Left lung (tissue), 14 donors: ENCODE results near the gene MGAT4D. TPM values are rescaled to one million over a fixed set of nuclear protein-coding genes. Genes with fewer than 3 reads are reported as not detected.

ENCODE experiments used
- ATAC-seq: fragments of 200-7000 bp; cut with Tn5 transposase; one replicate; pipeline ENCODE4 v1.9.1; 2020; ENCODE audit warnings: moderate library complexity
- DNase-seq, 4 donors: peaks; one replicate each; pipeline ENCODE4 v3.0.0-alpha.2; 2013 to 2020
- H3K27ac ChIP-seq, 2 donors: fragments of 200-600 bp; sonication (generic) in 1 of 2; one replicate each; pipeline versions ENCODE4 v1.5.0 to v1.8.0; 2020 to 2021
- H3K27me3 ChIP-seq, 2 donors: fragments of 200-600 bp; sonication (generic) in 1 of 2; one replicate each; pipeline versions ENCODE4 v1.5.0 to v1.8.0; 2020 to 2021
- H3K36me3 ChIP-seq, 2 donors: fragments of 200-600 bp; sonication (generic) in 1 of 2; one replicate each; pipeline versions ENCODE4 v1.5.0 to v1.8.0; 2020 to 2021
- H3K4me1 ChIP-seq, 2 donors: fragments of 200-600 bp; one replicate each; pipeline ENCODE4 v1.8.0; 2021
- H3K4me3 ChIP-seq, 2 donors: fragments of 200-600 bp; sonication (generic) in 1 of 2; one replicate each; pipeline versions ENCODE4 v1.5.0 to v1.8.0; 2020 to 2021; ENCODE audit warnings: mild to moderate bottlenecking in 1 of 2
- H3K9me3 ChIP-seq, 2 donors: fragments of 200-600 bp; sonication (generic) in 1 of 2; one replicate each; pipeline versions ENCODE4 v1.5.0 to v1.8.0; 2020 to 2021
- CTCF ChIP-seq, 2 donors: fragments of 200-600 bp; sonication (generic) in 1 of 2; IDR thresholded peaks; one replicate each; pipeline versions ENCODE4 v1.5.0 to v1.8.0; 2021; ENCODE audit warnings: antibody characterized with exemption in 2 of 2
- intact Hi-C, 2 donors: fragments of 100-400 bp; cut with DNase I; formaldehyde crosslinking; loops; one replicate each; pipeline versions ENCODE4 v1.11.2 to v1.14.2; 2022
- long read RNA-seq, 12 donors: library from polyadenylated mRNA in 2 of 12; unstranded in 2 of 12; transcript quantifications; one replicate each; pipeline ENCODE4 v2.0.0 and lab custom pipeline, GENCODE V29; 2019 to 2026
- polyA plus RNA-seq, 6 donors: library from polyadenylated mRNA; unstranded; fragments of 120-200 nt; gene quantifications; one replicate each; pipeline ENCODE4 v1.2.1, GENCODE V29; 2013; ENCODE audit not compliant: insufficient read length in 6 of 6
- total RNA-seq, 2 donors: library from RNA; stranded (reverse); fragmentation: NEBNext Ultra II Directional; extraction: Animal tissue kit (Norgen Biotek cat#: 25700); gene quantifications; one replicate each; pipeline ENCODE4 v1.2.1, GENCODE V29; 2021
- donor health status: DM: no; HTN: yes; CAD: no.
- donor health status: DM: no; HTN: no; CAD: no.

Gene MGAT4D
- not detected for total RNA-seq
- polyA plus RNA-seq = not detected
- long read RNA-seq, donor 1 = 0 reads
- long read RNA-seq, donor 2 = 0 reads
- long read RNA-seq, donor 3 = 0 reads
- long read RNA-seq, donor 4 = 0 reads
- long read RNA-seq, donor 5 = 0 reads
- long read RNA-seq, donor 6 = 0 reads
- long read RNA-seq, donor 7 = 0 reads
- long read RNA-seq, donor 8 = 0 reads
- long read RNA-seq, donor 9 = 0 reads
- long read RNA-seq, donor 10 = 0 reads
- long read RNA-seq, donor 11 = 0 reads
- long read RNA-seq, donor 12 = 0 reads

GRCh38 chr4:140497747-140498636, at the start of gene MGAT4D:
Gene MGAT4D, minus strand, starts transcription at chr4:140498293. Its CDS starts 71 bp downstream, at chr4:140498222.
- H3K4me1 ChIP-seq = peaks cover 6% of the 10 kb centered on the region in 2 donors
- H3K36me3 ChIP-seq = no peaks in the 10 kb centered on the region
- no peaks in the 10 kb centered on the region for H3K9me3 ChIP-seq
- intact Hi-C loops = no loop called here
- DNase-seq = peak in 2 of 4 donors; percentile 7 to 75
- no peak within 1 kb of the TSS for H3K27ac ChIP-seq
- H3K4me3 ChIP-seq = peak within 1 kb of the TSS in 1 of 2 donors; percentile 13
- H3K27me3 ChIP-seq = peaks cover 42 to 66% of the 10 kb centered on the region in 2 donors
- no peak for TF ChIP-seq CTCF (IDR thresholded peaks at IDR 0.05)
- ATAC-seq = peak; percentile 54

GRCh38 chr4:140533951-140534480, 35.9 kb upstream of the MGAT4D start:
- no peaks in the 10 kb centered on the region for H3K27me3 ChIP-seq
- peaks cover 0 to 31% of the 10 kb centered on the region in 2 donors for H3K36me3 ChIP-seq
- ATAC-seq (no peak), DNase-seq (no peak)
- H3K4me3 ChIP-seq = no peak overlapping the region
- H3K4me1 ChIP-seq = no peaks in the 10 kb centered on the region
- no peaks in the 10 kb centered on the region for H3K9me3 ChIP-seq
- intact Hi-C loops = no loop called here
- H3K27ac ChIP-seq = no peak overlapping the region
- no peak for TF ChIP-seq CTCF (IDR thresholded peaks at IDR 0.05)

GRCh38 chr4:140529434-140529833, 31.3 kb upstream of the MGAT4D start:
- Histone ChIP-seq H3K27me3 (no peaks in the 10 kb centered on the region), H3K9me3 (no peaks in the 10 kb centered on the region), H3K4me1 (peaks cover 0 to 15% of the 10 kb centered on the region in 2 donors), H3K27ac (no peak overlapping the region), H3K4me3 (no peak overlapping the region), H3K36me3 (peaks cover 0 to 9% of the 10 kb centered on the region in 2 donors)
- TF ChIP-seq CTCF (IDR thresholded peaks at IDR 0.05) = no peak
- intact Hi-C loops = no loop called here
- DNase-seq (no peak), ATAC-seq (no peak)

GRCh38 chr4:140523857-140524742, 26.0 kb upstream of the MGAT4D start, which contains the start of gene ELMOD2:
Gene ELMOD2, plus strand, starts transcription at chr4:140524168. Its CDS starts 1,261 bp downstream, at chr4:140525429.
- Histone ChIP-seq H3K4me1 (peaks cover 0 to 22% of the 10 kb centered on the region in 2 donors), H3K27me3 (no peaks in the 10 kb centered on the region), H3K36me3 (peaks cover 0 to 9% of the 10 kb centered on the region in 2 donors), H3K27ac (peak within 1 kb of the TSS; percentile 81 to 88), H3K4me3 (peak within 1 kb of the TSS; percentile 66 to 98), H3K9me3 (no peaks in the 10 kb centered on the region)
- peak; percentile 93 to 100 (median 98) for DNase-seq
- ATAC-seq = peak; percentile 100
- peak; percentile 89 to 90 for TF ChIP-seq CTCF (IDR thresholded peaks at IDR 0.05)
- intact Hi-C loops = no loop called here
